Body of pancreas (tissue), 4 donors: ENCODE results near the gene GPR158.

Experiments used
- POLR2A ChIP-seq, 3 donors: fragments of 450-650 bp; IDR thresholded peaks; one replicate each; pipeline ENCODE4 v1.6.1; 2016; ENCODE audit warnings: antibody characterized with exemption in 3 of 3, mild to moderate bottlenecking in 2 of 3
- TF ChIP-seq, protein P1 (sequence below), 7 experiments: fragments of 450-650 bp in 4 of 7; fragments of 200-600 bp in 3 of 7; sonication (generic) in 3 of 7; IDR thresholded peaks; one replicate each; pipeline ENCODE4 v1.5.1; 2016 to 2019; ENCODE audit warnings: antibody characterized with exemption in 7 of 7

GRCh38 chr10:25356609-25357008, 181.8 kb downstream of the GPR158 start:
- TF ChIP-seq, protein P1, sequence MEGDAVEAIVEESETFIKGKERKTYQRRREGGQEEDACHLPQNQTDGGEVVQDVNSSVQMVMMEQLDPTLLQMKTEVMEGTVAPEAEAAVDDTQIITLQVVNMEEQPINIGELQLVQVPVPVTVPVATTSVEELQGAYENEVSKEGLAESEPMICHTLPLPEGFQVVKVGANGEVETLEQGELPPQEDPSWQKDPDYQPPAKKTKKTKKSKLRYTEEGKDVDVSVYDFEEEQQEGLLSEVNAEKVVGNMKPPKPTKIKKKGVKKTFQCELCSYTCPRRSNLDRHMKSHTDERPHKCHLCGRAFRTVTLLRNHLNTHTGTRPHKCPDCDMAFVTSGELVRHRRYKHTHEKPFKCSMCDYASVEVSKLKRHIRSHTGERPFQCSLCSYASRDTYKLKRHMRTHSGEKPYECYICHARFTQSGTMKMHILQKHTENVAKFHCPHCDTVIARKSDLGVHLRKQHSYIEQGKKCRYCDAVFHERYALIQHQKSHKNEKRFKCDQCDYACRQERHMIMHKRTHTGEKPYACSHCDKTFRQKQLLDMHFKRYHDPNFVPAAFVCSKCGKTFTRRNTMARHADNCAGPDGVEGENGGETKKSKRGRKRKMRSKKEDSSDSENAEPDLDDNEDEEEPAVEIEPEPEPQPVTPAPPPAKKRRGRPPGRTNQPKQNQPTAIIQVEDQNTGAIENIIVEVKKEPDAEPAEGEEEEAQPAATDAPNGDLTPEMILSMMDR (IDR thresholded peaks at IDR 0.05) = no peak
- TF ChIP-seq POLR2A (IDR thresholded peaks at IDR 0.05) = no peak
